GM18868 (cell line): ENCODE measurements around the gene PAGE2B.
"Not testable (repeated sequence)": the region's sequence is repeated elsewhere in the genome, so short reads cannot be mapped to it uniquely, and the experiment has no call there.

Source experiments
- ATAC-seq: cut with Tn5 transposase; IDR thresholded peaks from one replicate; pipeline ENCODE4 v1.9.1; 2021; ENCODE audit warnings: mild to moderate bottlenecking, moderate library complexity; ENCODE audit not compliant: unreplicated experiment

Gene PAGE2B, protein sequence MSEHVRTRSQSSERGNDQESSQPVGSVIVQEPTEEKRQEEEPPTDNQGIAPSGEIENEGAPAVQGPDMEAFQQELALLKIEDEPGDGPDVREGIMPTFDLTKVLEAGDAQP

GRCh38 chrX:55074851-55075467, at the start of gene PAGE2B:
Gene PAGE2B, plus strand, starts transcription at chrX:55075030. Its CDS starts 1,012 bp downstream, at chrX:55076042.
- ATAC-seq: no peak

DNA sequence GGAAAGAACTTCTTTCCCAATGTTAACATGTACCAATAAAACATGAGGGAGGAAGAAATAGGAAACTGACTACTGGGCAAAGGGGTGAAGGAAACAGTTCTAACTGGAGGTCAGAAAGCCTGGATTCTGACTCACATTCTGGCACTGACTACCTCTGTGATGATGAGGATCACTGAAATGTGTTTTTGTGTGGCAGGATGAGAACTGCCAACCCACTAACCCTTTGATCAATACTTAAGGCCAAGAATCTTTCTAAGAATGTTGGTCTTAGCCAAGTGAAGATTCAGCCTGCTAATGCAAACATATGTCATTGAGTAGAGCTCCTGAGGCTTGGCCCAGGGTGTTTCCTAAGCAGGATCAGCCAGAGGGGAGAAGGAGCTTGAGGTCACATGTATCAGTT, 48.7 kb upstream of the PAGE2B start:
- no peak for ATAC-seq

GRCh38 chrX:55026840-55027239, 48.0 kb upstream of the PAGE2B start:
- no peak for ATAC-seq

GRCh38 chrX:55028040-55028439, 46.8 kb upstream of the PAGE2B start:
- no peak for ATAC-seq

DNA sequence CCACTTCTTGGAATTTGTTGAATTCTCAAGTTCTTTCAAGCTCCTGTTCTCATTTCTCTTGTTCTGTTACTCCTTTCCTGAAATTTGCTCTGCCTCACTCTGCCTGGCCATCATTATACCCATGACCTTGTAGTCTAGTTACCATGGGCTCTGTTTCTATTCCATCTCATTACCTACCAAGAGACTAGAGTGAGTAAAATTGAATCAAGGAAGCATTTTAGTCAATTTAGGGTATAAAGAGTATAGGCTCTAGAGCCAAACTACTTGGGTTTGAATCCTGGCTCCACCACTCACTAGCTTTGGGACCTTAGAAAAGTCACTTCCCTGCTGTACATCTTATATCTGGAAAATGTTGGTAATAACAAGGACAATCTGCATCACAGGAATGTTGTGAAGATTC, 46.2 kb upstream of the PAGE2B start:
- ATAC-seq: no peak

DNA sequence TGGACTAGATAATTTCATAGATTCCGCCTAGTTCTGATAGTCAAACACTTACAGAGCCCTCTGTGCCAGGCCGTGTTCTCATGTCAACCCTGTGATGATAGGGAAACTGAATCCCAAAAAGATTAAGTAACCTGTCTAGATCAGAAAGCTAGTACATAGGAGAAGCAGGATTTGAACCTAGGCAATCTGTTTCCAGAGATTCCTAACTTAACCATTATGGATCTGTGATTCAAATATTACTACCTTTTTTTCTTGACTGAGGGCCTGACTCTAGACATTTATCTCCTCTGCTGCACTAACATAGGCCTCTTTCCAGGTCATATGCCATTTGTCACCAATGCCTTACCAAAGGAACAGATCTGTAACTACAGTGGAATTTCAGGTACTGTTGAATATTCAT, 45.5 kb upstream of the PAGE2B start:
- ATAC-seq: no peak

DNA sequence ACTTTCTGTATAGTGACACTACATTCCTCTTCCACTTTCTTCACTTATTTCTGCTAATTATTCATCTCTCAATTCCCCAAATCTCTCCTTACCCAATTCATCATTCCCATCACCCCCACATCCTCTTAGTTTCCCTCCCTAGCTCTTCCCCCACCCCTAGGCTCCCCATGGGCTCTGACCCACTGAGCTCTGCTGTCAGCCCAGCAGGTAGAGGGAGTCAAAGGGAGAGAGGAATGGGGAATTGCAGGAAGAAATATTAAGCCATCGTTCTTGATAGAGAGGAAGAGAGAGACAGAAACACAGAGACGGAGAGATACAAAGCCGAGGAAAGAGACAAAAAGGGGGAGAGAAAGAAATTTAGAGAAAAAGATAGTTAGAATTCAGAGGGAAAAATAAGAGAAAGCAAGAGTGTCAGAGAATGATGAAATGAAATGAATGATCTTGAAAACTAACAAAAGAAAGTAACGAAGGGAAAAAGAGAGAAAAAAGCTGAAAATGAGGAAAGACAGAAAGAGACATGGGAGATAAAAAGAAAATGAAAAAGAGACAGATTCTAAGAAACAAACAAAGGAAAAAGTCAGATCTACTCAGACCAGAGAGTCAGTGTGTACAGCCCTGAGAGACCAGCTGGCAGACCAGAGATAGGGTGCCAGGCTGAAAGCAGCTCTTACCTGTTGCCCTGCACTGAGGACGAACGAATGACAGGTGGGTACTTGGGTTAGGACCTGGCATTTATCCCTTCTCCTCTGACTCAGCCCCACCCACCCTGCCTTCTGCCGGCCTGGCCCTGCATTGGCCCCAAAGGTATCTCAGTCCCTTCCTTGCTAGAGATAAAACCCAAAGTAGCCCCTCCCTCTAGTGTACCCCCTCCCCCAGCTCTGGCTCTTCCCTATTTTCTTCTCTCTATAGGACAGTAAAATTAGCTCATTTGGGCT, 44.3 kb upstream of the PAGE2B start, which contains the start of gene ALAS2:
Gene ALAS2, minus strand, starts transcription at position 707 of the 935 bp plus-strand sequence. CDS start 4,977 bp downstream, outside the sequence.
- no peak for ATAC-seq

- no peak for ATAC-seq
These were observed 41.4 kb upstream of the PAGE2B start for GRCh38 chrX:55033429-55033828.

DNA sequence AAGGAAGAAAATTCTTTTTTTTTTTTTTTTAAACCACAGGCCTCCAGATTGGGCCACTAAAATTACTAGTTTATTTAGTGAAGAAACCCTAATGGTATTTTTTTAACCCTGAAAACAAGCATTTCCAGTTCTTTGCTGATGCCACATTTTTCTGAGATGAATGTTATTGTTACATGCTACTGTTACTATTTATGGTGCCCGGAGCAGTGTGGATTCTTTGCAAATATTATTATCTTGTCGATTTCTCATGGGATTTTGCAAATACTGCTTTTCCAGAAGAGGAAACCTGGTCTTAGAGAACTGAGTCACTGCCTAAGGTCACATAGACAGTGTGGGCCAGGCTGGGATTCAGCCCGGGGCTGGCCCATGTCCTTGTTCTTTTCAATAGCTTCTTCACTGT, 35.4 kb upstream of the PAGE2B start:
- ATAC-seq: no peak

GRCh38 chrX:55041514-55041913, 33.3 kb upstream of the PAGE2B start:
- no peak for ATAC-seq

- ATAC-seq: not testable (repeated sequence)
These were observed 24.2 kb upstream of the PAGE2B start for GRCh38 chrX:55050599-55050998.

GRCh38 chrX:55056820-55057674, 17.8 kb upstream of the PAGE2B start:
- ATAC-seq: no peak

DNA sequence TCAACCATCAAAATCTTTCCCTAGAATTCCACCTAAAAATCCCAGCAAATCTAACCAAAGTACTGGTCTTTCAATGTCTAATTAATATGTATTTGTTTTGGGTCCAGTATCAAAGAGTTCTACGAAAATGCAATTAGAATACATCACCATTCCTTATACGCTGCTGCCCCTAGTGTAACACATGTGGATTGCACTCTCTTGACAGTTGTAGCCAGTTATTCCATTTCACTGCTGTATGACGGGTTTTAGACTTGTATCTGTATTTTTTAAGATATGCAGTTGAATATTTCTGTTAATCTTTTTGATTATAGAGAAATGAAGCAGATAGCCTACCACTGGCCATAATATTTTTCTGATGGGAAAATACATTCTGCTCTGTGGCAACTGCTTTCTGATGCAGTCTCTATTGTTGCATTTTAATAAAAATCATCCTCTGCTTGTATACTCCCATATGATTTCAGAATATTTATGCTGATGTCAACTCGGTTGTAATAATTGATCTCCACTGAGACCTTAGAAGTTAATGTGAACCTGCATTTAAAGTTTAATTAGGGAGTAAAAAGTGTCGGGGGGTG, 17.1 kb upstream of the PAGE2B start:
- peak; percentile 70 for ATAC-seq

- ATAC-seq: not testable (repeated sequence)
These were observed 7.7 kb upstream of the PAGE2B start for GRCh38 chrX:55067180-55067579.

GRCh38 chrX:55072286-55072685, 2.5 kb upstream of the PAGE2B start:
- ATAC-seq: no peak

DNA sequence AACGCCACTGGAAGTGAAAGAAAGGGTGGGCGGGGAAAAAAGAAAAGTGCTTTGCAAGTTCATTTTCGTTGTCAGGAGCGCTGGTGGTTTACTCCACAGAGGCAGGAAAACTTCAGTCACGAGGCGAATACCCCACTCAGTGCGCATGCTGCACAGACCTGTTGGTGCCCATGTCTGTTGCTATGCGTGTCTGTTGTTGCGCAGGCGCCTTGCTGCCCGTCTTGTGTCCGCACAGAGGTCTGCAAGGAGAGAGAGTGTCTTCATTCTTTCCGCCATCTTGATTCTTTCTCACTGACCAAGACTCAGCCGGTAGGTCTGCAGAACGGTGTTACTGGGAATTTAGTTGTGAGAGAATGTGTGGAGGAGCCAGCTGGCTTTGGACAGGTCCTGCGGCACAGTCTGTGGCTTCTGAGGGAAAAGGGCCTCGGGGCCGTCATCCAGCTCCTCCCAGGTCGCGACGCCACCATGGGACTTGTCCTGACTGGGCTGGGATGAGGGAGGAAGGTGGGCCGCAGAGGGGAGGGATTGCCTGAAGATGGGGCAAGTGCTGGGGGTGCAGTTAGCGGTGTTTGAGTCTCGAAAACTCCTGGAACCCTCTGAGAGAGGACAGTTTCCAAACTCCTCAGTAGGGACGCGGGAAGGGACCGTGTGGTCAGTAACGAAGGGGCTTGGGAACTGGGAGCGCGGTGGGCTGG, 14.1 kb downstream of the PAGE2B start, which contains the start of gene PAGE2:
Gene PAGE2, plus strand, starts transcription at position 224 of the 695 bp plus-strand sequence. CDS start 1,003 bp downstream, outside the sequence.
- no peak for ATAC-seq

DNA sequence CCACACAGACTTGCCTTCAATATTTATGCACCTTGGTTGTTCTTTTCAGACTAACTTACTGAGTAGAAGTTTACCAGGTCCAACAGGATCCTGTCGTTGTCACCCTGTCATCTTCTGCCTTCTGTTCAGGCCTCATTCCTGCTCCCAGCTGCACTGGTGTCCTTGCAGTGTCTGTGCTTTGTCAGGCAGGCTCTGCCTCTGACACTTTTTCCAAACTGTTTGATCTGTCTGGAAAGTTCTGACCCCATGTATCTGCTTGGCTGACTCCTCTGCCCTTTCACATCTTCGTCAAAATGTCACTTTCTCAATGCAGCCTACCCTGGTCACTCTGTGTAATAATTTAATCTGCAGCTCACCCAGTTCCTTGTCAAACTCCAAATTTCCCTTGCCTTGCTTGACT, 23.9 kb downstream of the PAGE2B start:
- ATAC-seq: no peak

DNA sequence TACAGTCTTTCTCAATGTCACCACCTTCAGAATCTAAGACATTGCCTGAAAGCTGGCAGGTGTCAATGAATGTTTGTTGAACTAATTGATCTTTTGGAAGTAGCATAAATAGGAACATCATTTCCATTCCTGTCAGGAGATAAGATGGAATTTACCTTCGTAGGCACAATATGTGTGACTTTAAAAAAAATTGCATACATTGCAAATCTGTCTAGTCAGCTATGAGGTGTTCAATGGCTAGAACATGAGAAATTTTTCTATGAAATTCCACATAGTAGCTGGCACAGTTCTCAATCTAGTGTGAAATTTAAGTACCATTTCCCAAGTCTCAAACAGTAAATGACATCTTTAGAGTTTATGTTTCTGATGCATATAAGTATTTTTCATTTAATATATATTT, 24.3 kb downstream of the PAGE2B start:
- no peak for ATAC-seq

GRCh38 chrX:55102754-55103153, 27.9 kb downstream of the PAGE2B start:
- no peak for ATAC-seq

GRCh38 chrX:55107262-55107661, 32.4 kb downstream of the PAGE2B start:
- ATAC-seq: no peak
